ENCODE data around the gene NXN.
"Not testable (repeated sequence)": the region's sequence is repeated elsewhere in the genome, so short reads cannot be mapped to it uniquely, and the experiment has no call there.

The NXN gene

DNA sequence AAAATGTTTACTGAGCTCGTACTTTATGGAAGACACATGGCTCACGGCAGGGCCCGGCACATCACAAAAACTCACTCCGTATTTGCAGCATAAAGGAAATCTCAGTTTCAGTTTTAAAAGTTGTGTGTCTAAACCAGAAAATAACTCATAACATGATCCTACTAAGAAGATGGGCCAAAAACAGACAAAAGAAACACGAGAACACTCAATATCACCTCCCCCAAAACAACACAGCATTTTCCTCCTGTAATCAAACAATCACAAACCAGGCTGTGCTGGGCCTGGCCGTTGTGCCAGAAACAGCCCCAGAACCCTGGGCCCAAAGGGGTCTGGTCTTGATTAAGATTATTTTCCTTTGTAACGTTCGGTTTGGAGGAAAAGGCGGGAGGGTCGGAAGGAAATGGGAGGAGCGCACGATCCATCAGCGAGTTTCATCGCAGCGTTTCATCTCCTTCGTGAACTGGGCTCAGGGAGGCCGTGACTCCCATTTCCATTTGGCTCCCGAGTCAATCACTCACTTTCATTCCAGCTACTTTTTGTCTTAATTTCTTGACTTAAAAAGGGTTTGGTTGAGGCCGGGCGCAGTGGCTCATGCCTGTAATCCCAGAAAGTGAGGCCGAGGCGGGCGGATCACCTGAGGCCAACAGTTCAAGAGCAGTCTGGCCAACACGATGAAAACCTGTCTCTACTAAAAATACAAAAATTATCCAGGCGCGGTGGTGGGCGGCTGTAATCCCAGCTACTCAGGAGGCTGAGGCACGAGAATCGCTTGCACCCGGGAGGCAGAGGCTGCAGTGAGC lies 61.4 kb downstream of the NXN start:
- DNase-seq (ENCODE audit: low read depth) = no peak

DNA sequence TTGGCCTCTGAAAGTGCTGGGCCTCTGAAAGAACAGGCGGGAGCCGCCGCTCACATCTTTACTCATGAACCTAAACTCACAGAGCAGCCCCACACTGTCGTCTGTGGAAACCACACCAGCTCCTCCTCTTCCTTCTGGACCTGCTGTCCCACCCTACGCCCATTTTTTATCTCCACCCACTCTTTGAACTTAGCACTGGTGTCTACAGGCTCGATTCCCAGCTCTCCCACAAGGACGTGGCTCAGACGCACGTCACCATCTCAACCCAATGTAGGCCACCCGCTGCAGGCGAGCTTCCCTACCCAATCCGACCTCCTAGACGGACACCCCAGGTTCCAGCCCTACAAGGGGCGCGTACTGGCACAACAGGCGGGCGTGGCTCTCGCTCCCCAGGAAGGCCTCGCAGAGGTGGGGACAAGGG lies 62.2 kb downstream of the NXN start:
- peak; percentile 47 for DNase-seq (ENCODE audit: low read depth)

DNA sequence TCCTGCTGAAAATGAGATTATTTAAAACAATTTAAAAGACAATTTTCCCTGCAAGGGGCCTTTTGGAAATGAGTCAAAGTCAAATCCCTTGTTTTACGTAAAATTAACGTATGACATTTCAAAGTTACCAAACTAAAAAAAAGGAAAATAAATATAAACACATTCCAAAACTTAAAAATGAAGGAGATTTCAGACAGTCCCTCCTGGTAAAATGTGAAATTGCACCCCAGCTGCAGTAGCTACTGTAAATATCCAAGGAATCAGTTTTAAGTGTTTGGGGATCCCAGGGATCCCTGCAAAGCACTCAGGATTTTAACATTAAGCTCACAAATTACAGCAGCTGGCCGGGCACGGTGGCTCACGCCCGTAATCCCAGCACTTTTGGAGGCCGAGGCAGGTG lies 63.3 kb downstream of the NXN start:
- DNase-seq (ENCODE audit: low read depth) = no peak

DNA sequence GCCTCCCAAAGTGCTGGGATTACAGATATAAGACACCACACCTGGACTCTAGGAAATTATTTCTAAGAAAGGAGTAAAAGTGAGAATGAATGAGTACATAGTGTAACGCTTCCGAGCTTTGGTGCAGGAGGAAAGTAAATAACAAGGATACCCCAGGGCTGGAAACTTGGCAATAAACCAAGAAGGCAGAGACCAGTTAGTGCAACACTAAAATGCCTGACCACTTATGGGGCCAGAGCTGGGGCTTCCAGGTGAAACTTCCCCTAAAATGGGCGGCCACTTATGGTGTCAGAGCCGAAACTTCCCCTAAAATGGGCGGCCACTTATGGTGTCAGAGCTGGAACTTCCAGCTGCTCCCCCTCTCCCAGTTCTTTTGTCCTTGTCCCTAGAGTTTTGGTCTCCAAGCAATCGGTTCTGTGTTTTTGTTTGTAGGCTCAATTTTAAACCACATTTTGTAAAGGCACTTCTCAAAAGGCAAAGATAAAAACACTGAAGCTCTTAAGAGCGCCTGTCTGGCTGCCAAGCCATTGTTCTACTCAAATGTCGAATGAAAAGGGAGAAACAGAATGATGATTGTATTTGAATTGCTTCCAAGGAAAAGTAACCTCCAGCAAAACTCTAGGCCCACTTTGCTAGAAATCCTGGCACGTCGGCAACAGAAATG lies 63.9 kb downstream of the NXN start:
- DNase-seq (ENCODE audit: low read depth) = peak; percentile 35

DNA sequence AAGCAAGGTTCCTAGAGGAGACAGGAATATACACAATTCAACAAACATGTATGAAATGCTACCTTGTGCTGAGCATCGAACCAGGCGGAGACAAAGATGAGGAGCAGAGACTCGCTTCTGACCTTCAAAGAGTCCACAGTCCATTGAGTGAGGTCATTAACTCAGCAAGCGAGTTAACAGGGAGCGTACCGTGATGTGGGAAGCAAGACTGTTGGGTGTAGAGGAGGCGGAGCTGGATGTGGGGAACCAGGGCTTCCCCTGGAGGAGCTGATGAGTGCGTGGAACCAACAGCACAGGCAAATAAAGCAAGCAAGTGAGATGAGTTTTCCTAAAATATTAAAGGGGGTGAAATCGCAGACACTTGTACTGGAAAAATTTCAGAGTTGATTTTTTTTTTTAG lies 65.0 kb downstream of the NXN start:
- no peak for DNase-seq (ENCODE audit: low read depth)

DNA sequence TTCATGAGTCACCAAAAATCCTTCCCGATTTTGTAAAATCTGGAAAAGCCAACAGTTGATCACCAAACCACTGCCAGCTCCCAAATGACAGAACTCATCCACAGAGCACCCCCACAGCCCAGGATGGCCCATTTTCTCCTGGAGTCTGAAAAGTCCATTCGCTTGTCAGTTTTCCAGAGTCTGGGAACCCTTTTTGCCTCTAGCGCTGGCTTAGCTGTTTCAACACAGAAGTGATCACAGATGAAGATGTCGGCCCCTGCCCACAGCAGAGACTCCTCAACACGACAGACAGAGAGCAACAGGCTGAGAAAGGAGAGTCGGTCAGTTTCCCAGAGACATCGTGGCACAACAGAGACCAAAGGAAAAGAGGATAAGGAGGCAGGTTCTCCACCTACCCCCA lies 66.4 kb downstream of the NXN start:
- peak; percentile 46 for DNase-seq (ENCODE audit: low read depth)

DNA sequence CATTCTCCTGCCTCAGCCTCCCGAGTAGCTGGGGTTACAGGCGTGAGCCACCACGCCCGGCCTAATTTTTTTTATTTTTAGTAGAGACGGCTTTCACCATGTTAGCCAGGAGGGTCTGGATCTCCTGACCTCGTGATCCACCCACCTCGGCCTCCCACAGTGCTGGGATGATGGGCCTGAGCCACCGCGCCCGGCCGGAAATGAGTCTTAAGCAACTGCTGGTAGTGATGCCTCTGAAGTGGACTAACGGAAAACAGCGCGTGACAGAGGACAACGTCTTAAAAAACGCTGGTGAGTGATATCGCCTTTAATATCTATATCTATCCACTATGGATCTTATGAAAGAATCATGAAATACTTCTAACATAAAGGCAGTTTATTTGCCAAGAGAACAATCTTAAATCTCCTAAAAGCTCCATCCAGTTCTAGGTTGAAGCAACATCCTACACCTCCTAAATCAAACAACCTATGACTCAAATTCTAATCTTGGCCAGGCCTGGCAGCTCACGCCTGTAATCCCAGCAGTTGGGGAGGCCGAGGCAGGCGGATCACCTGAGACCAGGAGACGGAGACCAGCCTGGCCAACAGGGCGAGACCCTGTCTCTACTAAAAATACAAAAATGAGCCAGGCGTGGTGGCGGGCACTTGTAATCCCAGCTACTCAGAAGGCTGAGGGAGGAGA lies 69.8 kb downstream of the NXN start:
- peak; percentile 83 for DNase-seq (ENCODE audit: low read depth)

DNA sequence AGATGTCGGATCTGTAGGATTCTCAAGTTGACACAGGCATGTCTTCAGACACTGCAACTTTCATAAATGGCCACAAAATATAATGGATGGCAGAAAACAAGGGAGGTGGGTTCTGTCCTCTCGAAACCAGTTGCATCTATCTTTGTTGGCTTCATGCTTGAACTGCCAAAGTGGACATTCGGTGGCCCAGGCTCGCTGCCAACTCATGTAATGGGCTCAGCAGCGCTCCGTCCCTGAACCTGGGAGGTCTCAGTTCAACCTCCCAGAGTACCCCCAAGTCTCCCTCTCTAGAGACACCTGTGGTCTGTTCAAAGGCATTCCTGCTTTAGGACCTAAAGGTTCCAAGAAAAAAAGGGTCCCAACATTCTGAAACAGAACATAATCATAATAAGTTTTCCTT lies 71.9 kb downstream of the NXN start:
- DNase-seq (ENCODE audit: low read depth) = no peak

DNA sequence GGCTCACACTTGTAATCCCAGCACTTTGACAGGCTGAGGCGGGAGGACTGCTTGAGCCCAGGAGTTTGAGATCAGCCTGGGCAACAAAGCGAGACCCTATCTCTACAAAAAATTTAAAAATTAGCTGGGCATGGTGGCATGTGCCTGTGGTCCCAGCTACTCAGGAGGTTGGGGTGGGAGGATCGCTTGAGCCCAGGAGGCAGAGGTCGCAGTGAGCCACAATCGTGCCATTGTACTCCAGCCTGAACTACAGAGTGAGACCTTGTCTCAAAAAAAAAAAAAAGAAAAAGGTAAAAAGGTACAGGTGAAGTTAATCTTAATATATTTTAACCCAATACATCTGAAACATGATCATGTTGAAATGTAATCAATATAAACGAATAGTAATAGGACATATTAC lies 73.9 kb downstream of the NXN start:
- not testable (repeated sequence) for DNase-seq (ENCODE audit: low read depth)

DNA sequence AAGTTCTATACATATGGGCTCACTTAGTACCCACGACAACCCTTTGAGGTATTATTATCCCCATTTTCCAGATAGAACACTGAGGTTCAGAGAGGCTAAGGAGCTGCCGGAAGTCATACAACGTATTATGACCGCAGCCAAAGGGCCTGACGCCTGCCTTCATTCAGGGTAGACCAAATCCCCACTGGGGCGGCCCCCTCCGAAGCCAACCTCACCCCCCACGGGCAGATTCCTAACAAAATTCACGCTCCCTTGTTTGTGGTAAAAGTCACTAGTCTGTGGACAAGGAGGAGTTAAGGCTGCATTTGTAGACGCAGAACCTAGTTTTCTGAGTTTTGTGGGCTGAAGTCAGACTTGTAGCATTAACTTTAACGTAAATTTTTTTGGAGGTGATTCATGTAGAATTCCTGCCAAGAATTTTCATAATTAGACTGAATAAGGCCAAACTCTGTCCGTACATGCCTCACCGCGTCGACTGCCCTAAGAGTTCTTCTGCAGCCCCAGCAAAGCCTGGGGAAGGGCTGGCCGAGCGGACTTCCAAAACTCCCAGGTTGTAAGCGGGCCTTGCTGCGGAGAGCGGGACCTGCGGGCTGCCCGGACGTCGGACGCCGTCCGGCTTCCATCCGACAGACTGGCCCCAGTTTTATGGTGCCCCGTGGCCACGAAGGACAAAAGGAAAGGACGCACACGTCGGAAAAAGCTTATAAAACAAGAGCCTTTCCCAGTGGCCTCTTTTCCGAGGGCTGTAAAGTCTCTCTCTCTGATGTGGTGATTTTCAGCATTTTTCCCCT lies 75.7 kb downstream of the NXN start:
- peak; percentile 94 for DNase-seq (ENCODE audit: low read depth)

DNA sequence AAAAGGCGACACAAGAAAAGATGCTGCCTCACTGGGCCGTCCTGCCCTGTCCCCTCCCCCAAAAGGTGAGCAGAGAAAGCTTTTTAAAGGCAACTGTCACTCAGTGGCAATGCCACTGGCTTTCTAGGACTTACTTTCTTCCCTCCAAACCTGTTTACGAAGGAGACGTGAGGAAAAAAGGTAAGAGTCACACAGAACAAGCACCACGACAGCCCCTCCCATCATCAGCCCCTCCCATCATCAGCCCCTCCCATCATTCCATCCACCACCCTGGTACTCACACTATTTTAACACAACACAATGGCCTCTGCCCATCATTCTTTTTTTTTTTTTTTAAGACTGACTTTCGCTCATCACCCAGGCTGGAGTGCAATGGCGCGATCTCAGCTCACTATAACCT lies 77.1 kb downstream of the NXN start:
- no peak for DNase-seq (ENCODE audit: low read depth)

DNA sequence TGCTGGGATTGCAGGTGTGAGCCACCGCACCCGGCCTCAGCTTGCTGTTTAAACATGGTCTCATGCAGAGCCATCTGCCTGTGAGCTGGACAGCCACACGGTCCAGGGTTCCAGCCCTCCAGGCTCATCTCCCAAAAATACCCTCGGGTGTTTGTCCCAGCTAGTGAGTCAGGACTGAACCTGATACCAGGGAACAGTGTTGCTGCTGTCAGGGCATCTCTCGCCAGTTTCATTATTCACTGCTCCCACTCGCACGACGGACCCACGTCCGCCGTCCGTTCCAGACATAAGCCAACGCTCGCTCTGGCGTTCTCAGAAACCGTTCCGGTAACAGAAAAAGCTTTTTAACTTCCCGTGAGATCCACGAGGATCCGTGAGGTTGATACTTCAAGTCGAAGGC lies 77.6 kb downstream of the NXN start:
- peak; percentile 23 for DNase-seq (ENCODE audit: low read depth)

DNA sequence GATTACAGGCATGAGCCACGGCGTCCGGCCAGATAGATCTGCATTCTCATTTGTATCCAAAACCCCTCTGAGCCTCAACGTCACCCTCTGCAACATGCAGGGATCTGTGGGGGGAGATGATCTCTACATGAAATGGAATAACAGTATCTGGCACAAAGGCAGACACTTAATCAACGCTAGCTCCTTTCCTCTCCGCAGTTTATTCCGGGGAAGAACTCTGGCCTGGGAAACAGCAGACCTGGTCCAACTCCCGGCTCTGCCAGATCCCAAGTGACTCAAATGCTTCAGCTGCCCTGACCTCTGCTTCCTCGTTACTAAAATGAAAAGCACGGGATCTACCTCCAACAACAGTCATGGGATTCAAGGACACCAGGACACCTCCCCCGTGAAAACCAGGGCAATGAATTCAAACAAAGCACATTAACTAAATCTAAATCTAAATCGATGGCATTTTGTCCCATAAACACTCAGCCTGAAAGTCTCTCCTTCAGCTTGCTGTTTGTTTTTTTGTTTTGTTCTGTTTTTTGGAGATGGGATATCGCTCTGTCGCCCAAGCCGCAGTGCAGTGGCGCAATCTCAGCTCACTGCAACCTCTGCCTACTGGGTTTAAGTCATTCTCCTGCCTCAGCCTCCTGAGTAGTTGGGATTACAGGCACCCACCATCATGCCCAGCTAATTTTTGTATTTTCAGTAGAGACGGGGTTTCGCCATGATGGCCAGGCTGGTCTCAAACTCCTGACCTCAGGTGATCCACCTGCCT lies 78.2 kb downstream of the NXN start:
- peak; percentile 85 for DNase-seq (ENCODE audit: low read depth)

DNA sequence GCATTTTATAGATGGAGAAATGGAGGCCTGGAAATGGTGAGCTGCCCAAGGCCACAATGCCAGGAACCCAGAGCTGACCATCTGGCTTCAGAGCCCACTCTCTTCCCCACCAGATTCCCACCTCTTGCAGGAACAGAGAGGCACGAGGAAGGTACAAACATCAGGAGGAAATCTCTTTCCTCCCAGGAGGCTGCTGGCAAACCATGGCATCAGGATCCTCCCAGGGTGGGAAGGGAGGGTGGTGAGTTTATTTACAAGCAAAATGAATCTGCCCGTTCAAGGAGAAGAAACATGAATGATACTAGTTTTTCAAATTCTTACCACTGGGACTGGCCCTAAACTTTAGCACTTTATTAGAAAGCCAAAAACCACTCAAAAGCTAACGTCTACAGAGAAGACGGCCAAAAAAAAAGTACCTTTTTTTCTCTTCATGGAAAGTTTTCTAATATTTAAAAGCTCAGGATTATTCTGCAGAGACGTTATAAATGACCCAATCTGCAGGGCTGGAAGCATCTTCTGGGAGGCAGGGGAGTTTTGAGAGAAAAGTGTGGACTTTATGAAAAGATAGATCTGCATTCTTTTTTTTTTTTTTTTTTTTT lies 79.1 kb downstream of the NXN start:
- DNase-seq (ENCODE audit: low read depth) = no peak

DNA sequence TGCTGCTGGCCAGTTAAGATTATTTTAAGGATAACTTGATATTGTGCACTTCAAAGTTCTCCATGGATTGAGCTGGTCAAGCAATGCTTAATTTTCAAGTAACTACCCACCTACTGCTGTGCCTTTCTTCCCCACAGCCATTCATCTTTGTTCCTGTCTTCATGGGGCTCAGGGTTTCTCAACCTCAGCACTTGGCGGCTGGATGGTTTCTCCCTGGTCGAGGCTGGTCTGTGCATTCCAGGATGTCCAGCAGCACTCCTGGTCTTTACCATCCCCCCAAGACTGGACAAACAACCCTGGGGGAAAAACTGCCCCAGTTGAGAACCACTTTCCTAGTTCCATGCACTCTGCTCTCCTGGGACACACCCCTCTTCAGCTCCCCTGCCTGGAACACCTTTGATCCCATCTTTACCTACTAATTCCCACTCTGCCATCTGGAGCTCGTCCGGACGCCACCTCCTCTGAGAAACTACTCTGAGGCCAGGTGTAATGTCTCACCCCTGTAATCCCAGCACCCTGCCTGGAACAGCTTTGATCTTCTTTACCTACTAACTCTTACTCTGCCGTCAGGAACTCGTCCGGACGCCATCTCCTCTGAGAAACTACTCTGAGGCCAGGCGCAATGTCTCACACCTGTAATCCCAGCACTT lies 81.5 kb downstream of the NXN start:
- DNase-seq (ENCODE audit: low read depth) = no peak

DNA sequence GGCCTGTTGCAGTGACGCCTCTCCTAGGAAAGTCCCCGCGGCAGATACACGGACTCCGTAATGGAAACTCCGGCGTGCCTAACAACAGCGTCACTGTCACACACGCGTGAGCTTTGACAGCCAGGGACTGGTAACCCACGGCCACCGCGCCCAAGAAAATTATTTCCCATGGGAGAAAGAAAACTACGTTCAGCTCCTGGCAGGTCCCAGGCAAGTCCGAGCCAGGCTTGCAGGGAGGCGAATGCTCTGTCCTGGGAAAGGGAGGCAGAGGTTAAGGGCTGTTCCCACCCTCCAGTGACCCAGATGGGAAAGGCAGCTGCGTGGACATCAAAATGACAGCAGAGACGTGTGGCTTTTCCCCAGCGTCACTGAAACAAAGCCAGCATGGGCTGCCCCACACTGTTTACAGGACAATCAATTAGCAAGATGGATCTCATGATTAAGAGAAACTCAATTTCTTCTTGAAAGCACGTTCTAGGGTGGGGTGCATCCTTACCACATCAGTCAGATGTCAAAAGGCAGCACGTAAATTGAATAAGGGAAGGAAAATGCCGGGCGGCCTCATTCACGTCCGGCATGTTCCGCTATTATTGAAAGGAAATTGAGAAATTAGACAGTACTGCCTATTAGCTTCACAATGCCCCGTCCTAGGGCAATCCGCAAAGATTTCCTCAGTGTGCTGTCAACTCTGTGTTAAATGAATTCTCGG lies 82.5 kb downstream of the NXN start:
- DNase-seq (ENCODE audit: low read depth) = no peak

DNA sequence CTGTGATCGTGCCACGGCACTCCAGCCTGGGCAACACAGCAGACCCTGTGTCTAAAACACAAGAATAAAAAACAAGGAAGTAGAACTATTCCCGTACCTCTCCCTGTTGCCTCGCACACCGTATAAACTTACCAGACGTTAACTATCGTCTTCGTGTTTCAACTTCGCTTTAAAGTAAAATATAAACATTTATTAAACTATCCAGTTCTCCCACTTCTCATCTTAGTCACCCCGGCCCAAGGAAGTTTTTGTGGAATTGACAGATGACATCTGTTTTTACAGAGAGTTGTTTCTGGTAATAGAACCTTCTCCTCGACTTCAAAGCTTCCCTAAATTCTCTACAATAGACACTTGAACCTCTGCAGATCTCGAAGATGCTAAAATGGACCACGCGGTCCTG lies 83.1 kb downstream of the NXN start:
- no peak for DNase-seq (ENCODE audit: low read depth)

DNA sequence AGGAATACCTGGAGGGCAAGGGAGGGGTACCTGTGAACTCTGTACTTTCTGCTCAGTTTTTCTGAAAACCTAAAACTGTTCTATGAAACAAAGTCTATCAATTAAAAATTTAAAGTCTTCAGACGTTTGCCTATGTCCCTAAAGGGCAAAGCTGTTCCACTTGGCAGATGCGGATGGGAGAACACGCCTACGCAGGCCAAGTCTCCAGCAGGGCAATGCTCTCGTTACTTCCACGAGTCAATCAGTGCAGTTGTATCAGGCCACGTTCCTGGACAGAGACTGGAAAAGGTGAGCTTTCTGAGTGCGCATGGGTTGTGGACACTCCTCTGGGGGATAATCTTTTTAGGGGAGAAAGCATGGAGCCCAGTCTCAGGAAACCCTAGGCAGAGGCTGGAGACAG lies 86.6 kb downstream of the NXN start:
- DNase-seq (ENCODE audit: low read depth) = no peak

DNA sequence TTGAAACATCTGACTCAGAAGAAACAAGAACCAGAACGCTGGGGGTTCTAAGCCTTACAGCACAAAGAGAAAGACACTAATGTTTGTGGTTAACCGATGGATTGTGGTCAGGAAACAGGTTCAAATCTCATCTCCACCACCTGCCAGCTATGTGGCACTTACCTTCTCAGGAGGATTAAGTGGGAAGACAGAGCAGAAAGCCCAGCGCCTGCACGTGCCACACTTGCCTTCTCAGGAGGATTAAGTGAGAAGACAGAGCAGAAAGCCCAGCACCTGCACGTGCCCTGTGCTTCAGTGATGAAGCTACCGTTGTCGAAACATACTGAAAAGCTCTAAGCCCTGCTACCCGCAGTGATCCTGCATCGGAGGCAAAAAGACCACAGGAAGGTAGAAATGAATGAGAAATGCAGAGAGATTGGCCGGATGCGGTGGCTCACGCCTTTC lies 90.6 kb downstream of the NXN start:
- no peak for DNase-seq (ENCODE audit: low read depth)

Data from GM04504 (cell line).